GM06990 (cell line): ENCODE data around the gene CD69.

Source experiments
- DNase-seq: peaks from one replicate; pipeline ENCODE4 v3.0.0-alpha.2; 2011; ENCODE audit not compliant: insufficient read length; ENCODE audit errors: extremely low read depth
- H3K27me3 ChIP-seq: replicated peaks from 2 replicates; pipeline ENCODE4 v1.6.0; 2011; ENCODE audit warnings: low read length; ENCODE audit not compliant: control insufficient read depth, insufficient read depth
- H3K36me3 ChIP-seq: 2 replicates; pipeline ENCODE4 v1.5.1; 2011; ENCODE audit warnings: low read length; ENCODE audit not compliant: control insufficient read depth, insufficient read depth
- H3K4me3 ChIP-seq: replicated peaks from 2 replicates; pipeline ENCODE4 v1.5.1; 2011; ENCODE audit warnings: low read depth, mild to moderate bottlenecking, control low read depth, low read length
- TF ChIP-seq, protein P1 (sequence below): IDR thresholded peaks from 2 replicates; pipeline ENCODE4 v1.5.1; 2011; ENCODE audit warnings: low read length, control low read depth, mild to moderate bottlenecking, inconsistent platforms; ENCODE audit not compliant: insufficient read depth, poor library complexity, severe bottlenecking

The CD69 gene

DNA sequence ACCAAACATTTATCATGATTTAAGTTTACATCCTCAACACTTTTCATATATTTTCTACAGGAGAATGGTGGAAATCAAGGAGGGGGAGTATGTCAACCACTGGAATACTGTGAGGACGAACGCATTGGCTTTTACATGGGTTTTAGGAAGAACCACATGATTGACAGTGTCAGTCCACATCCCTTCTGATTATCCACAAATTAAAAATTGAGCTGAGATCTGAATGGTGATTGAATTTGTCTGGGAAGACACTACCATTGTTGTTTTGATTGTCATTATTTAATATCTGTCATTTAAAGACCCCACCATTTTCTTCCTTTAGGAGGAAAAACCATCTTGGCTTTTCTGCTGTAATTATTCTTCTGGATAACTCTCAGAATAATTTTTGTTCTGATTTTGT, 35.2 kb upstream of the CD69 start:
- TF ChIP-seq, protein P1, sequence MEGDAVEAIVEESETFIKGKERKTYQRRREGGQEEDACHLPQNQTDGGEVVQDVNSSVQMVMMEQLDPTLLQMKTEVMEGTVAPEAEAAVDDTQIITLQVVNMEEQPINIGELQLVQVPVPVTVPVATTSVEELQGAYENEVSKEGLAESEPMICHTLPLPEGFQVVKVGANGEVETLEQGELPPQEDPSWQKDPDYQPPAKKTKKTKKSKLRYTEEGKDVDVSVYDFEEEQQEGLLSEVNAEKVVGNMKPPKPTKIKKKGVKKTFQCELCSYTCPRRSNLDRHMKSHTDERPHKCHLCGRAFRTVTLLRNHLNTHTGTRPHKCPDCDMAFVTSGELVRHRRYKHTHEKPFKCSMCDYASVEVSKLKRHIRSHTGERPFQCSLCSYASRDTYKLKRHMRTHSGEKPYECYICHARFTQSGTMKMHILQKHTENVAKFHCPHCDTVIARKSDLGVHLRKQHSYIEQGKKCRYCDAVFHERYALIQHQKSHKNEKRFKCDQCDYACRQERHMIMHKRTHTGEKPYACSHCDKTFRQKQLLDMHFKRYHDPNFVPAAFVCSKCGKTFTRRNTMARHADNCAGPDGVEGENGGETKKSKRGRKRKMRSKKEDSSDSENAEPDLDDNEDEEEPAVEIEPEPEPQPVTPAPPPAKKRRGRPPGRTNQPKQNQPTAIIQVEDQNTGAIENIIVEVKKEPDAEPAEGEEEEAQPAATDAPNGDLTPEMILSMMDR: no peak
- Histone ChIP-seq H3K27me3 (no peaks in the 10 kb centered on the region), H3K4me3 (no peak overlapping the region), H3K36me3 (no peaks in the 10 kb centered on the region)
- no peak for DNase-seq

DNA sequence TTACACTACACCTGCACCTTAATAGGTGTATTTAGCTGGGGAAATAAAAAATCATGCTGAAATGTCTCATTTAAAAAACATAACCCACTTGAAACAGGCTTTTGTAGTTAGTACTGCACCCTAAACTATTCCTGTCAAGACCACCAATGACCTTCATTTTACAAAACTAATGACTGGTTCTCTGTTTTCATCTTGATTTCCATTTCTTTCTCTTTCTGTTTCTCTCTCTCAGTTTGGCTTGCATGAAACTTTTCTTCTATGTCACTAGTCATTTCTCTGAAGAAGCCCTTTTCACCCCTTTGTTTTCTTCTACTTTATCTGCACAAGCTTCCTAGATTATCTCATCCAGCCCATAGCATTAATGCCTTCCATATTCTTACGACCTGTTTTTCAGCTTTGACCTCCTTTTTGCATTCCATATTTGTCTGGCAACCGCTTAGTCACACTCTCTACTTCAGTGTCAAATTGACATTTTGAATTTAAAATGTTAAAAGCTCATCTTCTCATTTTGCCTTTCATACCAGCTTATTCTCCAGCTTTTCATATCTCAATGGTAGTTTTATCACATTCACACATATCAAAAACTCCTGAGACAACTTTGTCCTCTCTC, 33.9 kb upstream of the CD69 start:
- Histone ChIP-seq H3K4me3 (no peak overlapping the region), H3K36me3 (no peaks in the 10 kb centered on the region), H3K27me3 (no peaks in the 10 kb centered on the region)
- TF ChIP-seq, protein P1: no peak
- DNase-seq: no peak

DNA sequence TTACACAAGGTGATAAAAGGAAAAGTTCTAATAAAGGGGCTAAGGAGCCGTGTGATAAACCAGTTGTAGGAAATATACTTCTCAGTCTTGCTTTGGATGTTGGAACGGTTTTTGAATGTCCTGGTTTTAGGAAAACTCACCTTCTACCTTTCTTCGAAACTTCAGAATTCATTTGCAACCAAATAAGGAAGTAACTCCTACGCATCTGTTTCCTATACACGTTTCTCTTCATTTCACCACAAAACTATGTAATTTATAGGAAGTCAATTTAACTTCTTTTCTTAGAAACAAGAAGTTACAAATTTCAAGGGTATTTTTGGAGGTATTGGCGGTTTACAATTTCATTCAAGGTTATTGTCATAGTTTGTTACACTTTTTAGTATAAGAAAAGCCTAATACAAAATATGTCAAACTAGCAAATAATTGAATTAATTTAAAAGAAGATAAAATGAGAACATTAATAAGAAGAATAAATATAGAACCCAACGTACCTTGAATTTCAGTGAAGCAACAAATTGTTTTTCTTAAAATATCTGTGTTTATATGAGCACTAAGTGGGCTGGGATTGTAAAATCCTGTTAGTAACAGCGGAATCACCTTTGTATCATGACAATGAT, 33.2 kb upstream of the CD69 start:
- no peaks in the 10 kb centered on the region for H3K27me3 ChIP-seq
- DNase-seq: no peak
- TF ChIP-seq, protein P1: no peak
- no peak overlapping the region for H3K4me3 ChIP-seq
- no peaks in the 10 kb centered on the region for H3K36me3 ChIP-seq

DNA sequence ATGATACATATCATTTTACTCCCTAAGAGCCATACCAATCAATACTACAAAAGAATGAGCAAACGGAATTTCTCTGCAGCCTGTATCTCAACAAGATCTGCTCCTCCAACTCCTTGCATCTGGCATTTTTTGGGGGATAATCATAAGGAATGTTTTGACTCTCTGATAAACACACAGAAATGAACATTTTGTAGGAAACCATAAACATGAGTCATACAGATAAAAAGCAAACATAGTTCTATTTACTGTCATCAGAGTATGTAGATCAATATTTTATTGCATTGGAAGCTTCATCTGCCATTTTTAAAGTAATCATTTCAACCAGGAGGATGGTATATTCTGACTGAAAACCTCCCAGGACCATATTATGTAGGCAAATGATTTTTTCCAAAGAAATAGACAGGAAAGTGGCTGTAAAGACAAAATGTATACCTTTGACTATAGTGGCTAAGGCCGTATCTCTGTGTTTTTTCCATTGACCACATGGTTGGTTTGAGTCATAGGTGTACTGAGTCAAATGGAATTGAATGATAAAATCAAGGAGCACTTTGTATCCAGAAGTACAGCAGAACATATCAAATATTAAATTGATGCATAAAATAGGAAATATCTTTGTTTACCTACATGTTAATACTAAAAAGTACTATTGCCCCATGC, 32.4 kb upstream of the CD69 start:
- no peaks in the 10 kb centered on the region for H3K27me3 ChIP-seq
- no peaks in the 10 kb centered on the region for H3K36me3 ChIP-seq
- TF ChIP-seq, protein P1: no peak
- no peak overlapping the region for H3K4me3 ChIP-seq
- DNase-seq: no peak

DNA sequence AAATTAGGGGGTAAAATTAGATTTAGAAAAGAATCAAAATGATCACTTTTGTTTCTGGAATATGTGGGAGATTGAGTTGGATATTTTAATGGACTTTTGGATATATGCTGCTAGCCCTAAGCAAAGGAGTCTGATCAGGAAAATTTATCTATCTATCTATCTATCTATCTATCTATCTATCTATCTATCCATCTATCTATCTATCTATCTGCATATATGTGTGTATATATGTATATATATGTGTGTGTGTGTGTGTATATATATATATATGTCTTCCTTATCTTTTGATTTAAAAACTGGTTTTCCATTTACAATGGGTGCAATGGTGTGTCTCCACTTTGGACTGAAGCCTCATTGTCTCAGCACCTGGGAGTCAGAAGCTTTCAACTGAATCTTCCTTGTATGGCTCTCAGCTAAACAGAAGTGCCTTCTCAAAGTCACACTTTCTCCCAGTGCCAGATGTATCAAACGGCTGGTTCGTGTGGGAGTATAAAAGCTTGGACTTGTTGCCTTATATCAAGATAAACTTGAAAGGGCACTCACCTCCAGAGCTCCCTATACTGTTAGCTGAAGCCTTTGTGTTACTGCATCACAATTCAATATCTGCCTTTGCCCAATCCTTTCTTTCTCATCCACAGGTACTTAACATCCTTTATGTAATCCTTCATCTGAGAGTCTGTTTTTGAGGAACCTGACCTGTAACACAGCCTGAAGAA, 31.6 kb upstream of the CD69 start:
- TF ChIP-seq, protein P1: no peak
- Histone ChIP-seq H3K36me3 (no peaks in the 10 kb centered on the region), H3K27me3 (no peaks in the 10 kb centered on the region), H3K4me3 (no peak overlapping the region)
- no peak for DNase-seq
